CD4-positive, alpha-beta T cell treated with Interleukin-17A for 4 hours (primary cell): ENCODE results near the gene IL6.
A peak's percentile ranks its signal among the peaks of the same experiment; 100 is the strongest.
"Not testable (repeated sequence)": the region's sequence is repeated elsewhere in the genome, so short reads cannot be mapped to it uniquely, and the experiment has no call there.

Experiments used
- DNase-seq: peaks from one replicate; pipeline ENCODE4 v3.0.0-alpha.2; 2020; ENCODE audit warnings: mixed read lengths

Gene IL6

DNA sequence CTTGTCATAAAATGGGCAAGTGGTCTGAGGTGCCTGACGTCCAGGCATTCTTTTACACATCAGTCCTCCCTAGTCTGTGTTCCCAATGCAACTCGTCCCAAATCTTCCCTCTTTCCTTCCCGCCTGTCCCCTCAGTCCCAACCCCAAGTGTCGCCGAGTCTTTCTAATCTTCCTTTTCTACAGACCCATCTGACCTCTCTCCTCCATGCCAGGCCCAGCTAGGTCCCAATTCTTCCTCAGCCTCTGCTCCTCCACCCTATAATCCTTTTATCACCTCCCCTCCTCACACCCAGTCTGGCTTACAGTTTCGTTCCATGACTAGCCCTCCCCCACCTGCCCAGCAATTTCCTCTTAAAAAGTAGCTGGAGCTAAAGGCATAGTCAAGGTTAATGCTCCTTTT is 22.3 kb upstream of the IL6 start:
- DNase-seq: not testable (repeated sequence)

DNA sequence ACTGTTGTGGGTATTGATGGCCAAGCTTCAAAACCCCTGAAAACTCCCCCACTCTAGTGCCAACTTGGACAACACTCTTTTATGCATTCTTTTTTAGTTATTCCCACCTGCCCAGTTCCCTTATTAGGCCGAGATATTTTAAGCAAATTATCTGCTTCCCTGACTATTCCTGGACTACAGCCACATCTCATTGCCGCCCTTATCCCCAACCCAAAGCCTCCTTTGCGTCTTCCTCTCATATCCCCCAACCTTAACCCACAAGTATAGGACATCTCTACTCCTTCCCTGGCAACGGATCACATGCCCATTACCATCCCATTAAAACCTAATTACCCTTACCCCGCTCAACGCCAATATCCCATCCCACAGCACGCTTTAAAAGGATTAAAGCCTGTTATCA is 21.1 kb upstream of the IL6 start:
- not testable (repeated sequence) for DNase-seq

DNA sequence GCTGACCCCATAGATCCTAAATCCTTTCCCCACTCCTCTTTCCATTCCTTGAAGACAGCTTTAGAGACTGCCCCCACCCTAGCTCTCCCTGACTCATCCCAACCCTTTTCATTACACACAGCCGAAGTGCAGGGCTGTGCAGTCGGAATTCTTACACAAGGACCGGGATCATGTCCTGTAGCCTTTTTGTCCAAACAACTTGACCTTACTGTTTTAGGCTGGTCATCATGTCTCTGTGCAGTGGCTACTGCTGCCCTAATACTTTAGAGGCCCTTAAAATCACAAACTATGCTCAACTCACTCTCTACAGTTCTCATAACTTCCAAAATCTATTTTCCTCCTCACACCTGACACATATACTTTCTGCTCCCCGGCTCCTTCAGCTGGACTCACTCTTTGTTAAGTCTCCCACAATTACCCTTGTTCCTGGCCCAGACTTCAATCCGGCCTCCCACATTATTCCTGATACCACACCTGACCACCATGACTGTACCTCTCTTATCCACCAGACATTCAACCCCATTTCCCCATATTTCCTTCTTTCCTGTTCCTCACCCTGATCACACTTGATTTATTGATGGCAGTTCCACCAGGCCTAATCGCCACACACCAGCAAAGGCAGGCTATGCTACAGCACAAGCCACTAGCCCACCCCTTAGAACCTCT is 19.8 kb upstream of the IL6 start:
- DNase-seq: not testable (repeated sequence)

DNA sequence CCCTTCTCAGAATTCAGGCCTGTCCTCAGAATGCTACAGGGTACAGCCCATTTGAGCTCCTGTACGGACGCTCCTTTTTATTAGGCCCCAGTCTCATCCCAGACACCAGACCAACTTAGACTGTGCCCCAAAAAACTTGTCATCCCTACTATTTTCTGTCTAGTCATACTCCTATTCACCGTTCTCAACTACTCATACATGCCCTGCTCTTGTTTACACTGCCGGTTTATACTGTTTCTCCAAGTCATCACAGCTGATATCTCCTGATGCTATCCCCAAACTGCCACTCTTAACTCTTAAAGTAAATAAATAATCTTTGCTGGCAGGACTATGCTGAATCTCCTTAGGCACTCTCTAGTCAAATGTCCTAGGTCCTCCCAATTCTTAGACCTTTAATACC is 18.8 kb upstream of the IL6 start:
- not testable (repeated sequence) for DNase-seq

GRCh38 chr7:22708677-22709061 is 18.3 kb upstream of the IL6 start:
- not testable (repeated sequence) for DNase-seq

DNA sequence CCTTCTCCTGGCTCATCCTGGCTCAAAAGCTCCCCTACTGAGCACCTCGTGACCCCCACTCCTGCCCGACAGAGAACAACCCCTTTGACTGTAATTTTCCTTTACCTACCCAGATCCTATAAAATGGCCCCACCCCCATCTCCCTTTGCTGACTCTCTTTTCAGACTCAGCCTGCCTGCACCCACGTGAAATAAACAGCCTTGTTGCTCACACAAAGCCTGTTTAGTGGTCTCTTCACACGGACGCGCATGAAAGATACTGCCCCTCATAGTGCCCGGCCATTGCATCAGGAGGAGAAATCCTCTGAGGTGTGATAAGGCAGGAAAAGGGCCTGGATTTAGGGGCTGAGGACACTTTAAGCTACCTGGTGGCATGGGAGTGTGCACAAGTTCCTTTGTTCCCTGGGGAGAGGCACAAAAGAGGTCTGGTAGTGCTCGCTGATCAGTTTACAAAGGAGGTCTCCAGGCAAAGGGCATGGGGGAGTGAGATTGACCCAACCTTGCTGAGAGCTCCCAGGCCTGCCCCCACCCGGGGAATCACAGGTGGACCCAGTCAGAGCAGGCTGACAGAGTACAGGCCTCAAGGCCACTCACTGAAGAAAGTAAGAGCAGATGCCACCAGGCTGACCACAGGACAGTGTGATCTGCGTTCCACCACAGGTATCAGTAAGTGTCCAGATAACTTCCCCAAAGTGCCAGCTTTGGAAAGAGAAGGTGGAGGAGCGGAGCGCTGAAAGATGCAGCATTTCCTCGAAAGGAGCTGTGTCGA is 17.8 kb upstream of the IL6 start:
- DNase-seq: not testable (repeated sequence)

GRCh38 chr7:22709857-22710256 is 17.1 kb upstream of the IL6 start:
- no peak for DNase-seq

- no peak for DNase-seq
Observed at GRCh38 chr7:22712999-22713398, 14.0 kb upstream of the IL6 start.

DNA sequence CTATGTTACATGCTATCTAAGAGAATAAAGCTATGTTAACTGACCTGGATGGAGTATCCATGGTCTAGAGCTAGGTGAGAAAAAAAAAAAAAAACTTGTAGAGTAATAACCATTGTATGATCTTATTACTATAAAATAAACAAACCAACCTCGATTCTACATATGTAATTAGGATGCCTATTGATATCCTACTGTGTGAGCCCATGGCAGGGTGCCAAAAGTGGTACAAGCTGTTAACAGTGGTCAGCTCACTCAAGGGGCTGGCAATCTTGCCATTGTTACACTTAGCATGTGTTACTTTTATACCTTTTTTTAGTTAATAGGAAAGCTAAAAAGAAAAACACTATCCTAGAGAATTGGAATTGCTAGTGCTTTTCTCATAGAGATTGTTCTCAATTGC is 13.5 kb upstream of the IL6 start:
- no peak for DNase-seq

DNA sequence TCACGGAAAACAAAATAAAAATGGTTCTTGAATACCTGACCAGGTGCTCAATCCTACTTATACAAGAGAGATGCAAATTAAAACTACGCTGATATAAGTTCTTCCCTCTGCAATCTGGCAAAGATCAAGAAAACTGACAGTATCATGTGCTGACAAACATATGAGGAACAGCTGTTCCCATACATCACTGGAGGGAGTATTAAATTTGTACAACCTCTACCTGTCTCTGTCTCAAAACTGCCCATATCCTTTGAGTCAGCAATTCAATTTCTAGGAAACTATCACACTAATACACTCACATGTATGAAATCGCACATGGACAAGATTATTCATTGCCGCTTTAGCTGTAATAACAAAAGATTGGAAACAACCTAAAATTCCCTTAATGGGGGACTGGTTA is 11.0 kb upstream of the IL6 start:
- no peak for DNase-seq

GRCh38 chr7:22717760-22718159 is 9.2 kb upstream of the IL6 start:
- DNase-seq: no peak

- DNase-seq: no peak
Observed at GRCh38 chr7:22718200-22718711, 8.7 kb upstream of the IL6 start.

- DNase-seq: no peak
Observed at GRCh38 chr7:22718911-22719420, 8.0 kb upstream of the IL6 start.

DNA sequence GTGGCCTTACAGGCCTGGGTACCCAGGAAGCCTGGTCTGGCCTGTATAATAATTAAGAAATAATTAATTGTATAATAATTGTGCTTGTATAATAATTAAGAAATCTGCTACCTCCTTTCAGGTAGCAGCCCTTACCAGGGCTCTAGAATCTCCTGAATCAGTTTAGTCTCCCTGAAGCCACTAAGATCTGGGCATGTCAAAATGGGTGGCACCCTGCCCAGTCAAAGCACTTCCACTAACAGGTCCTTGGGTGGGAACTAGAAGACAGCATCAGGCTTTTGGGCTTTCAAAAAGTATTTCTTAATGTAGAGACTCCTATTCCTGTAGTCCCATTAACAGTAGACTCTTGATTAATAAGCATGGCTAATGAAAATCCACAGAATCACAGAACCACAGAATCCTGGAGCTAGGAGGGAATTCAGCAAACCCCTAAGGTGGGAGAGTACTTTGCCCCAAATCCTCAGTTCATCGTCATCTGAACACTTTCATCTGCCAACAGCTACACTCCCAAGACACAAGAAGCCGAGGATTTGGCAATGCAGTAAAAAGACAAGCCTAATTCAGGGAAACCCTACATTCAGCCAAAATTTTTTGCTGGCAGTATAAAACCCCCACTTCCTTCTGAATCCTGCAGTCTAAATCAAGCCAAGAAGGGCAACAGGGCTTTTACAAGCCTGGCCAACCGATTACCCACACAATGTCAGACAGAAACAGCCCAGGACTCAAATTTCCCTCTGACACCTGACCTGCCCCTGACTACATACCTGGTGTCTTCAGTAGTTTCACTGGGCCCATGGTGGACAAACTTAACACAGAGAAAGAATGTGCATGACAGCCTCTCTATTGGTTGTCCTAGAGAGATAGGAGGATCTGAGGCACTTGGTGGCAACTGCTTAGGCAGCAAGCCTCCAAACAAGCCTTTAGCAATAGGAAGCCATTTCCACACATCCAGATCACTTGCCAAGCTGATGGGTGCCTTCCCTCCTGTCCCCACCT is 5.9 kb upstream of the IL6 start:
- no peak for DNase-seq

- DNase-seq: no peak
Observed at GRCh38 chr7:22722536-22723180, 4.3 kb upstream of the IL6 start.

- DNase-seq: no peak
Observed at GRCh38 chr7:22723181-22723601, 3.8 kb upstream of the IL6 start.

- DNase-seq: no peak
Observed at GRCh38 chr7:22723637-22724036, 3.4 kb upstream of the IL6 start.

DNA sequence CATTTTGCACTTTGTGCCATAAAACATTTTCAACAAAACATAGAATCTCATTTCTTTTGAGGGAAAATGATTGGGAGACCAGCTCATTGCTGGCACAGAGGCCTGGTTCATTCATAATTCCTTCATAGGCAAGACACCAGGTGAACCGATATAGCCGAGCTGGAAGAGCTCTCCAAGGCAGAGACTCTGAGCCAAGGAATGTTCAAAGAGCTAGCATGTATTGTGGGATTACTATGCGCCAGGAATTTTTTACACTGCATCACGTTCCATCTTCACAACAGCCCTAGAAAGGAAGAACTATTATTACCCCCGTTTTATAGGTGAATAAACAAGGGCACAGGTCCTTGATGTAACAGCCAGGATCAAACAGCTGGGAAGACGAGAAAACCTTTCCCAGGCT is 2.1 kb upstream of the IL6 start:
- DNase-seq: no peak

DNA sequence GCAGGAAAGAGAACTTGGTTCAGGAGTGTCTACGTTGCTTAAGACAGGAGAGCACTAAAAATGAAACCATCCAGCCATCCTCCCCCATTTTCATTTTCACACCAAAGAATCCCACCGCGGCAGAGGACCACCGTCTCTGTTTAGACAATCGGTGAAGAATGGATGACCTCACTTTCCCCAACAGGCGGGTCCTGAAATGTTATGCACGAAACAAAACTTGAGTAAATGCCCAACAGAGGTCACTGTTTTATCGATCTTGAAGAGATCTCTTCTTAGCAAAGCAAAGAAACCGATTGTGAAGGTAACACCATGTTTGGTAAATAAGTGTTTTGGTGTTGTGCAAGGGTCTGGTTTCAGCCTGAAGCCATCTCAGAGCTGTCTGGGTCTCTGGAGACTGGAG is 1.4 kb upstream of the IL6 start:
- no peak for DNase-seq

- peak; percentile 56 for DNase-seq
Observed at GRCh38 chr7:22726345-22726906, 574 bp upstream of the IL6 start.

DNA sequence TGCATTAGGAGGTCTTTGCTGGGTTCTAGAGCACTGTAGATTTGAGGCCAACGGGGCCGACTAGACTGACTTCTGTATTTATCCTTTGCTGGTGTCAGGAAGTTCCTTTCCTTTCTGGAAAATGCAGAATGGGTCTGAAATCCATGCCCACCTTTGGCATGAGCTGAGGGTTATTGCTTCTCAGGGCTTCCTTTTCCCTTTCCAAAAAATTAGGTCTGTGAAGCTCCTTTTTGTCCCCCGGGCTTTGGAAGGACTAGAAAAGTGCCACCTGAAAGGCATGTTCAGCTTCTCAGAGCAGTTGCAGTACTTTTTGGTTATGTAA is 675 bp downstream of the IL6 start:
- no peak for DNase-seq

- DNase-seq: no peak
Observed at GRCh38 chr7:22728401-22729029, 1.5 kb downstream of the IL6 start.
